GM12878 (cell line): Measurements from ENCODE around the gene CNTN4. TPM values are rescaled to one million over a fixed set of nuclear protein-coding genes. Genes with fewer than 3 reads are reported as not detected.

Source experiments
- ATAC-seq: fragments of 200-7000 bp; cut with Tn5 transposase; 3 replicates; pipeline ENCODE4 v1.9.1; 2020; ENCODE audit warnings: mild to moderate bottlenecking, moderate library complexity
- BruUV-seq: library from RNA; stranded (reverse); fragments of 400-500 nt; replicated peaks from 2 replicates; lab custom pipeline; 2021; lab: Mats Ljungman, UMichigan
- CTCF ChIA-PET: fragments of 300-600 bp; sonication (Branson Sonifier 250); formaldehyde crosslinking; extraction: SDS; loops from one replicate; lab custom pipeline; 2021; ENCODE audit warnings: inconsistent platforms; lab: Yijun Ruan, JAX
- POLR2A ChIA-PET: fragments of 350-600 bp; formaldehyde crosslinking; extraction: SDS; loops from one replicate; lab custom pipeline; 2021; ENCODE audit warnings: inconsistent platforms; lab: Charles Lee
- RAD21 ChIA-PET: fragments of 300-600 bp; sonication (Branson Sonifier 250); formaldehyde crosslinking; loops from one replicate; lab custom pipeline; 2023; ENCODE audit warnings: antibody characterized with exemption; ENCODE audit not compliant: unreplicated experiment; lab: Charles Lee
- SMC1A ChIA-PET: fragments of 300-600 bp; sonication (Branson Sonifier 250); formaldehyde crosslinking; loops from one replicate; lab custom pipeline; 2023; ENCODE audit not compliant: unreplicated experiment, uncharacterized antibody; lab: Charles Lee
- DNase-seq: peaks from one replicate; pipeline ENCODE4 v3.0.0-alpha.2; 2011; ENCODE audit warnings: low read depth, low spot score
- FAIRE-seq: peaks from 3 replicates; lab custom pipeline; 2011; peaks lifted over from hg19 to GRCh38; lab: Jason Lieb, UNC
- H2AFZ ChIP-seq: 2 replicates; pipeline ENCODE4 v1.6.0; 2011; ENCODE audit warnings: low read depth, low read length, control low read depth; ENCODE audit not compliant: control insufficient read depth
- H3K27ac ChIP-seq: 2 replicates; pipeline ENCODE4 v1.5.1; 2011; ENCODE audit warnings: control low read depth; ENCODE audit not compliant: control insufficient read depth, insufficient read depth
- H3K27me3 ChIP-seq, 2 experiments: replicated peaks in 1 of 2; 2 replicates each; pipeline versions ENCODE4 v1.6.0 to v1.6.1; 2011; ENCODE audit warnings: low read length in 1 of 2; ENCODE audit not compliant: control insufficient read depth in 2 of 2, insufficient read depth in 2 of 2
- H3K36me3 ChIP-seq, 2 experiments: 2 replicates each; pipeline ENCODE4 v1.5.1; 2011; ENCODE audit warnings: low read length in 1 of 2; ENCODE audit not compliant: control insufficient read depth in 2 of 2, insufficient read depth in 2 of 2
- H3K4me1 ChIP-seq: 2 replicates; pipeline ENCODE4 v1.6.1; 2011; ENCODE audit warnings: mild to moderate bottlenecking, low read length, moderate library complexity, mixed read lengths; ENCODE audit not compliant: control insufficient read depth, insufficient read depth
- H3K4me2 ChIP-seq: 2 replicates; pipeline ENCODE4 v1.6.0; 2011; ENCODE audit warnings: control low read depth; ENCODE audit not compliant: control insufficient read depth, insufficient read depth
- H3K4me3 ChIP-seq: fragments of 200-600 bp; sonication (generic); 2 replicates; pipeline ENCODE4 v1.5.1; 2016
- H3K79me2 ChIP-seq: 2 replicates; pipeline ENCODE4 v1.6.0; 2011; ENCODE audit warnings: low read length; ENCODE audit not compliant: control insufficient read depth, insufficient read depth
- H3K9ac ChIP-seq: 2 replicates; pipeline ENCODE4 v1.8.0; 2011; ENCODE audit warnings: low read length, control low read depth, mixed read lengths; ENCODE audit not compliant: control insufficient read depth, insufficient read depth
- H3K9me3 ChIP-seq: replicated peaks from 3 replicates; pipeline ENCODE4 v1.5.1; 2011; ENCODE audit warnings: mild to moderate bottlenecking, low read length; ENCODE audit not compliant: control insufficient read depth, insufficient read depth
- H4K20me1 ChIP-seq: 2 replicates; pipeline ENCODE4 v1.6.0; 2011; ENCODE audit not compliant: control insufficient read depth, insufficient read depth
- CBFB ChIP-seq: IDR thresholded peaks from 2 replicates; pipeline ENCODE4 v1.6.1; 2016; ENCODE audit warnings: antibody characterized with exemption, low read depth
- CHD4 ChIP-seq: fragments of 200-600 bp; sonication (generic); IDR thresholded peaks from 2 replicates; pipeline ENCODE4 v1.6.1; 2016; ENCODE audit warnings: mild to moderate bottlenecking
- EGR1 ChIP-seq, 2 experiments: IDR thresholded peaks; 1 replicate in 1 of 2; 2 replicates in 1 of 2; pipeline ENCODE4 v1.6.1; 2011 to 2012; ENCODE audit warnings: low read depth in 2 of 2, low read length in 2 of 2, borderline replicate concordance in 1 of 2, mild to moderate bottlenecking in 1 of 2, moderate library complexity in 1 of 2
- IRF4 ChIP-seq: IDR thresholded peaks from 2 replicates; pipeline ENCODE4 v1.6.1; 2011; ENCODE audit warnings: low read depth, low read length
- KDM1A ChIP-seq: fragments of 200-600 bp; sonication (generic); IDR thresholded peaks from 2 replicates; pipeline ENCODE4 v1.6.1; 2016; ENCODE audit warnings: borderline replicate concordance
- KLF5 ChIP-seq: fragments of 450-650 bp; IDR thresholded peaks from 2 replicates; pipeline ENCODE4 v1.6.1; 2014; ENCODE audit warnings: mild to moderate bottlenecking; ENCODE audit not compliant: partially characterized antibody
- NFYA ChIP-seq: IDR thresholded peaks from 2 replicates; pipeline ENCODE4 v1.6.1; 2011; ENCODE audit warnings: low read depth, mild to moderate bottlenecking, low read length, improper control_type of control experiment, borderline replicate concordance
- RAD21 ChIP-seq: IDR thresholded peaks from 2 replicates; pipeline ENCODE4 v1.6.1; 2011; ENCODE audit warnings: mild to moderate bottlenecking, low read depth, low read length, moderate library complexity; ENCODE audit not compliant: insufficient read depth
- STAT1 ChIP-seq: fragments of 450-650 bp; conservative IDR thresholded peaks from 2 replicates; pipeline ENCODE4 v1.6.1; 2014; ENCODE audit warnings: antibody characterized with exemption, mild to moderate bottlenecking
- TCF3 ChIP-seq: IDR thresholded peaks from 2 replicates; pipeline ENCODE4 v1.6.1; 2012; ENCODE audit warnings: low read depth, mild to moderate bottlenecking, low read length, borderline replicate concordance; ENCODE audit not compliant: insufficient read depth
- WGBS: methylation state at CpG from one replicate; pipeline ENCODE4 v1.1.6; 2016; ENCODE audit warnings: low lambda C conversion rate; ENCODE audit not compliant: insufficient replicate concordance, insufficient coverage; ENCODE audit errors: missing lambda C conversion rate; 5-methylcytosine and 5-hydroxymethylcytosine counted together
- in situ Hi-C: fragments of 300-500 bp; cut with MboI; formaldehyde crosslinking; loops from 9 replicates; pipeline ENCODE4 v1.14.3; 2018; ENCODE audit warnings: mixed read lengths
- intact Hi-C: fragments of 100-400 bp; cut with micrococcal nuclease; formaldehyde crosslinking; loops from one replicate; pipeline ENCODE4 v1.14.2; 2022; ENCODE audit not compliant: unreplicated experiment
- polyA plus RNA-seq, 11 experiments: library from polyadenylated mRNA; depleted of rRNA in 4 of 11; unstranded in 6 of 11; stranded (reverse) in 5 of 11; fragments of >200 nt; fragmentation: Nextera tagmentation in 4 of 11; fragmentation: Illumina TruSeq in 1 of 11; extraction: Ambion mirVana in 4 of 11; extraction: Trizol in 1 of 11; gene quantifications; 1 replicate in 1 of 11; 2 replicates in 10 of 11; pipeline versions ENCODE4 v1.2.1 to v1.2.3, GENCODE V29; 2011 to 2016; ENCODE audit warnings: inconsistent platforms in 2 of 11, missing spikeins in 2 of 11, low read depth in 1 of 11
- total RNA-seq, 4 experiments: library from RNA; depleted of rRNA in 3 of 4; stranded (reverse); fragments of >200 nt in 3 of 4; fragmentation: Illumina TruSeq in 1 of 4; extraction: Trizol in 1 of 4; gene quantifications; 2 replicates each; pipeline versions ENCODE4 v1.2.1 to v1.2.3, GENCODE V29; 2013 to 2021
- TF ChIP-seq, protein P1 (sequence below): IDR thresholded peaks from 2 replicates; pipeline ENCODE4 v1.6.1; 2012; ENCODE audit warnings: low read depth, low read length, improper control_type of control experiment

The CNTN4 gene
- total and polyA plus RNA-seq, 10 of the 15 experiments (the other 5 are each of a cell fraction or from before 2014, with no cell fraction given) = 0.05 to 0.43 (median 0.15) TPM; not detected in 1

DNA sequence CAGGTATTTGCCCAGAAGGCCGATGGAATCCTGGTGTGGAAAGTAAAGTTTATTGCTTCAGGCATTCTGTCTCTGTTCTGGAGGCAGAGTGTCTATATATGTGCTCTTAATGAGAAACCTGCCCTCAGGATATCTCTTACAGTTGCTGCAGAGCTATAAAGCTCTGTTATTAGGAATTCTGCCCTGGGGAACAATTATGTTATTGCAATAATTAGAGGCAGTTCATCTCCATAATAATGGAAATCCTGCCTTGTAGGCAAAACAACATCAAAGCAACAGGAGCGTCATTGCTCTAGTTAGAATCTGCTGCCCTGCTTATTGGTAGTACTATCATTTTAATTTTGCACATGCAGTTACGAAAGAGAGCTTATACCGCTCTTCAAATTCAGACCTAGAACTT, 835.9 kb downstream of the CNTN4 start:
- intact Hi-C loops = no loop called here
- Histone ChIP-seq H3K79me2 (no peaks in the 10 kb centered on the region), H3K9ac (no peak overlapping the region), H3K27me3 (no peaks in the 10 kb centered on the region; a peak in 1 of 4 replicates), H4K20me1 (no peaks in the 10 kb centered on the region), H2AFZ (no peak overlapping the region), H3K4me1 (no peaks in the 10 kb centered on the region), H3K4me3 (no peak overlapping the region), H3K4me2 (no peak overlapping the region), H3K27ac (no peak overlapping the region), H3K36me3 (no peaks in the 10 kb centered on the region), H3K9me3 (no peaks in the 10 kb centered on the region)
- ChIA-PET SMC1A (interaction anchor here (0.6 kb wide), 1 partner anchor 487 kb away, joined by 3 read pairs; no protein-coding TSS in a partner anchor), CTCF (no interaction called here), POLR2A (no interaction called here), RAD21 (no interaction called here)
- TF ChIP-seq, protein P1, sequence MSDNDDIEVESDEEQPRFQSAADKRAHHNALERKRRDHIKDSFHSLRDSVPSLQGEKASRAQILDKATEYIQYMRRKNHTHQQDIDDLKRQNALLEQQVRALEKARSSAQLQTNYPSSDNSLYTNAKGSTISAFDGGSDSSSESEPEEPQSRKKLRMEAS = no peak
- TF ChIP-seq KDM1A (no peak), CBFB (no peak), STAT1 (no peak), CHD4 (no peak), KLF5 (no peak), EGR1 (IDR thresholded peaks at IDR 0.05; ENCODE audit: borderline replicate concordance in 1 of 2, low read depth in 2 of 2, low read length in 2 of 2) (no peak), NFYA (no peak), RAD21 (no peak), IRF4 (no peak), TCF3 (no peak)
- in situ Hi-C loops = no loop called here
- 99% methylated on average over 4 of the region's 4 CpGs for WGBS
- DNase-seq (no peak), FAIRE-seq (no peak), ATAC-seq (no peak)
- no TSS peak for BruUV-seq
